SJSA1 (cell line): ENCODE measurements around the gene CEP164. TPM values are rescaled to one million over a fixed set of nuclear protein-coding genes. Genes with fewer than 3 reads are reported as not detected.

Experiments used
- DNase-seq, 2 experiments: peaks; one replicate each; pipeline ENCODE4 v3.0.0-alpha.2; 2015 to 2020; ENCODE audit warnings: low spot score in 2 of 2, low read depth in 1 of 2
- H3K27ac ChIP-seq: fragments of 250-450 bp; sonication (Bioruptor Pico); 2 replicates; pipeline ENCODE4 v1.5.1; 2020; ENCODE audit warnings: mild to moderate bottlenecking, moderate library complexity
- H3K27me3 ChIP-seq: fragments of 250-450 bp; sonication (Bioruptor Pico); replicated peaks from 2 replicates; pipeline ENCODE4 v1.5.1; 2020; ENCODE audit warnings: mild to moderate bottlenecking, moderate library complexity
- H3K36me3 ChIP-seq: fragments of 250-450 bp; sonication (Bioruptor Pico); 2 replicates; pipeline ENCODE4 v1.5.1; 2020; ENCODE audit warnings: mild to moderate bottlenecking
- H3K4me1 ChIP-seq: fragments of 250-450 bp; sonication (Bioruptor Pico); replicated peaks from 2 replicates; pipeline ENCODE4 v1.6.1; 2021; ENCODE audit warnings: mild to moderate bottlenecking
- H3K4me3 ChIP-seq: fragments of 250-450 bp; sonication (Bioruptor Pico); 2 replicates; pipeline ENCODE4 v1.5.1; 2020; ENCODE audit warnings: mild to moderate bottlenecking
- H3K9me3 ChIP-seq: fragments of 250-450 bp; sonication (Bioruptor Pico); replicated peaks from 2 replicates; pipeline ENCODE4 v1.5.1; 2020; ENCODE audit warnings: mild to moderate bottlenecking
- total RNA-seq: library from RNA; depleted of rRNA; stranded (reverse); fragments of >200 nt; shearing (Covaris generic); gene quantifications from 2 replicates; pipeline ENCODE4 v1.2.3, GENCODE V29; 2014; rRNA removed

CEP164 gene
- total RNA-seq, 1 experiment from 2014 or later = 24.8 TPM

- Histone ChIP-seq H3K27me3 (no peaks in the 10 kb centered on the region), H3K4me3 (no peak overlapping the region)
Measured at GRCh38 chr11:117459123-117459978, 131.7 kb downstream of the CEP164 start.

GRCh38 chr11:117459979-117460300 is 132.3 kb downstream of the CEP164 start:
- Histone ChIP-seq H3K4me1 (no peaks in the 10 kb centered on the region), H3K27ac (no peak overlapping the region), H3K27me3 (no peaks in the 10 kb centered on the region), H3K4me3 (no peak overlapping the region), H3K36me3 (no peaks in the 10 kb centered on the region), H3K9me3 (no peaks in the 10 kb centered on the region)
- no peak for DNase-seq

More at GRCh38 chr11:117459123-117459978, 131.7 kb downstream of the CEP164 start:
- Histone ChIP-seq H3K4me1 (no peaks in the 10 kb centered on the region), H3K27ac (no peak overlapping the region), H3K36me3 (no peaks in the 10 kb centered on the region), H3K9me3 (no peaks in the 10 kb centered on the region)
- DNase-seq = no peak

GRCh38 chr11:117461396-117462182 is 133.9 kb downstream of the CEP164 start:
- H3K4me1 ChIP-seq = no peaks in the 10 kb centered on the region
- no peak for DNase-seq
- no peaks in the 10 kb centered on the region for H3K9me3 ChIP-seq
- H3K4me3 ChIP-seq = no peak overlapping the region
- no peaks in the 10 kb centered on the region for H3K27me3 ChIP-seq
- H3K36me3 ChIP-seq = no peaks in the 10 kb centered on the region
- H3K27ac ChIP-seq = no peak overlapping the region

- Histone ChIP-seq H3K4me1 (no peaks in the 10 kb centered on the region), H3K36me3 (no peaks in the 10 kb centered on the region), H3K4me3 (no peak overlapping the region), H3K9me3 (no peaks in the 10 kb centered on the region), H3K27me3 (no peaks in the 10 kb centered on the region), H3K27ac (no peak overlapping the region)
- DNase-seq = no peak
Measured at GRCh38 chr11:117462183-117462863, 134.7 kb downstream of the CEP164 start.

- Histone ChIP-seq H3K4me3 (no peak overlapping the region), H3K36me3 (no peaks in the 10 kb centered on the region), H3K27ac (no peak overlapping the region), H3K4me1 (no peaks in the 10 kb centered on the region), H3K9me3 (no peaks in the 10 kb centered on the region), H3K27me3 (no peaks in the 10 kb centered on the region)
- no peak for DNase-seq
Measured at GRCh38 chr11:117462864-117463247, 135.2 kb downstream of the CEP164 start.

Other genes with a start within 250 kb of the CEP164 start
- 8.7 and 15.6 TPM in 2 replicates for gene SIK3, start 229.4 kb upstream of the CEP164 start, total RNA-seq
- 65.8 and 79.8 TPM in 2 replicates for gene PAFAH1B2, start 183.6 kb upstream of the CEP164 start, total RNA-seq
- 2.1 and 3.5 TPM in 2 replicates for gene SIDT2, start 149.1 kb upstream of the CEP164 start, total RNA-seq
- 655 and 717 TPM in 2 replicates for gene TAGLN, start 128.5 kb upstream of the CEP164 start, total RNA-seq
- gene PCSK7, start 95.8 kb upstream of the CEP164 start, total RNA-seq = 27.1 and 34.3 TPM in 2 replicates
- 5.0 and 5.5 TPM in 2 replicates for gene RNF214, start 95.2 kb upstream of the CEP164 start, total RNA-seq
- gene BACE1-AS, start 36.5 kb upstream of the CEP164 start, total RNA-seq = 0.92 and 1.8 TPM in 2 replicates
- gene BACE1, start 11.6 kb upstream of the CEP164 start, total RNA-seq = 11.4 and 22.7 TPM in 2 replicates